ENCODE results near the gene LMAN2L.
A peak's percentile ranks its signal among the peaks of the same experiment; 100 is the strongest.

LMAN2L gene

GRCh38 chr2:96739633-96740428 is at the start of gene LMAN2L:
Gene LMAN2L (minus strand): TSS chr2:96740064. CDS start chr2:96740040, 24 bp downstream.
- peak; percentile 97 for DNase-seq (ENCODE audit: low read depth)

GRCh38 chr2:96789245-96789617 is 49.4 kb upstream of the LMAN2L start:
- no peak for DNase-seq (ENCODE audit: low read depth)

GRCh38 chr2:96788442-96789244 is 48.8 kb upstream of the LMAN2L start:
- DNase-seq (ENCODE audit: low read depth) = no peak

GRCh38 chr2:96787411-96787810 is 47.5 kb upstream of the LMAN2L start:
- DNase-seq (ENCODE audit: low read depth) = no peak

- no peak for DNase-seq (ENCODE audit: low read depth)
These were observed 43.5 kb upstream of the LMAN2L start for GRCh38 chr2:96783388-96783787.

- DNase-seq (ENCODE audit: low read depth) = no peak
These were observed 35.3 kb upstream of the LMAN2L start for GRCh38 chr2:96775160-96775559.

- DNase-seq (ENCODE audit: low read depth) = no peak
These were observed 34.1 kb upstream of the LMAN2L start for GRCh38 chr2:96773922-96774321.

GRCh38 chr2:96772903-96773671 is 33.2 kb upstream of the LMAN2L start:
- DNase-seq (ENCODE audit: low read depth) = no peak

- DNase-seq (ENCODE audit: low read depth) = no peak
These were observed 32.1 kb upstream of the LMAN2L start for GRCh38 chr2:96771796-96772618.

GRCh38 chr2:96770442-96771202 is 30.8 kb upstream of the LMAN2L start:
- no peak for DNase-seq (ENCODE audit: low read depth)

- DNase-seq (ENCODE audit: low read depth) = no peak
These were observed 29.9 kb upstream of the LMAN2L start for GRCh38 chr2:96769814-96770213.

GRCh38 chr2:96768083-96768561 is 28.3 kb upstream of the LMAN2L start:
- DNase-seq (ENCODE audit: low read depth) = no peak

- DNase-seq (ENCODE audit: low read depth) = no peak
These were observed 27.4 kb upstream of the LMAN2L start for GRCh38 chr2:96767135-96767871.

GRCh38 chr2:96764253-96764637 is 24.4 kb upstream of the LMAN2L start:
- DNase-seq (ENCODE audit: low read depth) = no peak

- no peak for DNase-seq (ENCODE audit: low read depth)
These were observed 23.8 kb upstream of the LMAN2L start for GRCh38 chr2:96763511-96764252.

GRCh38 chr2:96762529-96763311 is 22.9 kb upstream of the LMAN2L start:
- DNase-seq (ENCODE audit: low read depth) = no peak

GRCh38 chr2:96760986-96761832 is 21.3 kb upstream of the LMAN2L start:
- no peak for DNase-seq (ENCODE audit: low read depth)

All from stimulated activated CD8-positive, alpha-beta memory T cell treated with anti-CD3 and anti-CD28 coated beads, Interleukin-12 subunit alpha, Interleukin-12 subunit beta, amount 100 ng/mL, for 1 hour (primary cell).